HCT116 (cell line): ENCODE measurements around the gene FGD5. TPM values are rescaled to one million over a fixed set of nuclear protein-coding genes. Genes with fewer than 3 reads are reported as not detected.

Experiments
- ATAC-seq: fragments of 200-7000 bp; cut with Tn5 transposase; 2 replicates; pipeline ENCODE4 v1.9.1; 2020; ENCODE audit warnings: mild to moderate bottlenecking, moderate library complexity
- BruUV-seq: library from RNA; stranded (reverse); fragments of 400-500 nt; replicated peaks from 2 replicates; lab custom pipeline; 2021; lab: Mats Ljungman, UMichigan
- CTCF ChIA-PET: fragments of 300-600 bp; sonication (Branson Sonifier 250); formaldehyde crosslinking; loops from one replicate; lab custom pipeline; 2021; ENCODE audit warnings: antibody characterized with exemption; lab: Charles Lee
- POLR2A ChIA-PET: fragments of 300-600, 350-600 bp; sonication (Branson Sonifier 250); formaldehyde crosslinking; loops from one replicate; lab custom pipeline; 2021; ENCODE audit warnings: antibody characterized with exemption; lab: Charles Lee
- RAD21 ChIA-PET, 2 experiments: fragments of 300-600 bp; sonication (Branson Sonifier 250); formaldehyde crosslinking; loops; one replicate each; lab custom pipeline; 2023; ENCODE audit warnings: low total read pairs in 2 of 2; ENCODE audit not compliant: uncharacterized antibody in 2 of 2, unreplicated experiment in 2 of 2, low non-redundant PET in 1 of 2; lab: Charles Lee
- DNase-seq: peaks from one replicate; pipeline ENCODE4 v3.0.0-alpha.2; 2010; ENCODE audit warnings: low read depth, low spot score
- H2AFZ ChIP-seq: fragments of 200-600 bp; shearing (Covaris generic), sonication (generic); 2 replicates; pipeline ENCODE4 v1.6.1; 2017; ENCODE audit warnings: low read depth, mixed run types, mixed read lengths, antibody characterized with exemption, low read length; ENCODE audit not compliant: poor library complexity, severe bottlenecking
- H3K27ac ChIP-seq: 2 replicates; pipeline ENCODE4 v1.5.1; 2012; ENCODE audit warnings: low read depth, low read length
- H3K27me3 ChIP-seq: fragments of 200-600 bp; sonication (generic); 2 replicates; pipeline ENCODE4 v1.6.1; 2016; ENCODE audit warnings: mixed run types, low read length, mixed read lengths; ENCODE audit not compliant: insufficient read depth
- H3K36me3 ChIP-seq, 2 experiments: fragments of 200-500 bp in 1 of 2; fragments of 200-600 bp in 1 of 2; sonication (Bioruptor generic) in 1 of 2; sonication (generic) in 1 of 2; 2 replicates each; pipeline versions ENCODE4 v1.5.1 to v1.6.1; 2014 to 2016; ENCODE audit warnings: low read length in 2 of 2, inconsistent platforms in 1 of 2, mixed read lengths in 1 of 2, mixed run types in 1 of 2; ENCODE audit not compliant: insufficient read depth in 2 of 2, control insufficient read depth in 1 of 2
- H3K4me1 ChIP-seq, 2 experiments: fragments of 200-600 bp in 1 of 2; sonication (generic) in 1 of 2; 2 replicates each; pipeline versions ENCODE4 v1.5.1 to v1.6.1; 2012 to 2017; ENCODE audit warnings: low read length in 2 of 2, inconsistent platforms in 1 of 2, mild to moderate bottlenecking in 1 of 2, mixed read lengths in 1 of 2, mixed run types in 1 of 2, moderate library complexity in 1 of 2; ENCODE audit not compliant: insufficient read depth in 2 of 2, control insufficient read depth in 1 of 2
- H3K4me2 ChIP-seq: fragments of 200-600 bp; sonication (generic); 2 replicates; pipeline ENCODE4 v1.6.1; 2017; ENCODE audit warnings: mixed run types, low read length, mixed read lengths
- H3K4me3 ChIP-seq, 2 experiments: fragments of 200-600 bp in 1 of 2; sonication (generic) in 1 of 2; replicated peaks in 1 of 2; 2 replicates each; pipeline ENCODE4 v1.5.1; 2011 to 2016; ENCODE audit warnings: low read length in 2 of 2, control low read depth in 1 of 2, low read depth in 1 of 2, mild to moderate bottlenecking in 1 of 2, mixed read lengths in 1 of 2, mixed run types in 1 of 2
- H3K79me2 ChIP-seq: fragments of 200-600 bp; sonication (generic); 2 replicates; pipeline ENCODE4 v1.6.1; 2017; ENCODE audit warnings: mild to moderate bottlenecking, mixed run types, low read length, moderate library complexity, mixed read lengths; ENCODE audit not compliant: insufficient read depth
- H3K9ac ChIP-seq: fragments of 200-600 bp; sonication (generic); 2 replicates; pipeline ENCODE4 v1.6.1; 2016; ENCODE audit warnings: low read length, mixed read lengths
- H3K9me2 ChIP-seq: fragments of 200-600 bp; sonication (generic), shearing (Covaris generic); 2 replicates; pipeline ENCODE4 v1.6.1; 2017; ENCODE audit warnings: mixed run types, mild to moderate bottlenecking, moderate library complexity; ENCODE audit not compliant: insufficient read depth
- H3K9me3 ChIP-seq, 2 experiments: fragments of 200-500 bp in 1 of 2; fragments of 200-600 bp in 1 of 2; sonication (Bioruptor generic) in 1 of 2; sonication (generic) in 1 of 2; 2 replicates each; pipeline ENCODE4 v1.6.1; 2014 to 2017; ENCODE audit warnings: low read length in 2 of 2, mixed read lengths in 2 of 2, inconsistent platforms in 1 of 2, low read depth in 1 of 2, mild to moderate bottlenecking in 1 of 2, mixed run types in 1 of 2, moderate library complexity in 1 of 2; ENCODE audit not compliant: control insufficient read depth in 1 of 2, insufficient read depth in 1 of 2
- H4K20me1 ChIP-seq: fragments of 200-600 bp; sonication (generic), shearing (Covaris generic); 2 replicates; pipeline ENCODE4 v1.6.1; 2017; ENCODE audit warnings: mixed run types, mild to moderate bottlenecking, moderate library complexity; ENCODE audit not compliant: insufficient read depth
- CBX3 ChIP-seq: IDR thresholded peaks from 2 replicates; pipeline ENCODE4 v1.6.1; 2012; ENCODE audit warnings: low read depth
- CEBPB ChIP-seq: IDR thresholded peaks from 2 replicates; pipeline ENCODE4 v1.6.1; 2012; ENCODE audit warnings: low read depth
- CTCF ChIP-seq, 3 experiments: fragments of 200-600 bp in 1 of 3; sonication (generic) in 1 of 3; IDR thresholded peaks in 2 of 3; conservative IDR thresholded peaks in 1 of 3; 2 replicates each; pipeline ENCODE4 v1.5.1; 2012 to 2017; ENCODE audit warnings: low read depth in 2 of 3, low read length in 2 of 3, antibody characterized with exemption in 1 of 3, borderline replicate concordance in 1 of 3, control low read depth in 1 of 3, mild to moderate bottlenecking in 1 of 3, mixed read lengths in 1 of 3, mixed run types in 1 of 3, moderate library complexity in 1 of 3; ENCODE audit not compliant: insufficient read depth in 1 of 3
- ELF1 ChIP-seq: IDR thresholded peaks from 2 replicates; pipeline ENCODE4 v1.6.1; 2012; ENCODE audit warnings: low read depth, borderline replicate concordance
- EZH2 ChIP-seq: fragments of 200-600 bp; sonication (generic); IDR thresholded peaks from 2 replicates; pipeline ENCODE4 v1.6.1; 2017; ENCODE audit warnings: antibody characterized with exemption, mixed run types
- MAX ChIP-seq: IDR thresholded peaks from 2 replicates; pipeline ENCODE4 v1.6.1; 2012
- RAD21 ChIP-seq: IDR thresholded peaks from 2 replicates; pipeline ENCODE4 v1.6.1; 2012; ENCODE audit warnings: low read depth, mild to moderate bottlenecking
- SP1 ChIP-seq: IDR thresholded peaks from 2 replicates; pipeline ENCODE4 v1.6.1; 2012; ENCODE audit warnings: low read depth
- SRF ChIP-seq: IDR thresholded peaks from 2 replicates; pipeline ENCODE4 v1.6.1; 2012; ENCODE audit warnings: low read depth
- YY1 ChIP-seq: IDR thresholded peaks from 2 replicates; pipeline ENCODE4 v1.6.1; 2011; ENCODE audit warnings: low read length, low read depth, moderate library complexity, mild to moderate bottlenecking; ENCODE audit not compliant: insufficient replicate concordance; ENCODE audit errors: extremely low read depth
- ZFX ChIP-seq: fragments of 450-650 bp; IDR thresholded peaks from 2 replicates; pipeline ENCODE4 v1.6.1; 2017
- intact Hi-C: fragments of 100-400 bp; cut with micrococcal nuclease; formaldehyde crosslinking; loops from 2 replicates; pipeline ENCODE4 v1.10.0; 2022
- total RNA-seq: library from RNA; stranded (reverse); gene quantifications from one replicate; pipeline ENCODE4 v1.2.1, GENCODE V29; 2021; ENCODE audit not compliant: unreplicated experiment

The FGD5 gene
- total RNA-seq, 1 experiment from 2014 or later: 0.22 TPM

GRCh38 chr3:14785207-14786155 lies 33.3 kb upstream of the FGD5 start:
- Histone ChIP-seq H3K9me2 (no peaks in the 10 kb centered on the region), H3K79me2 (no peaks in the 10 kb centered on the region), H3K4me3 (no peak overlapping the region), H3K9me3 (no peaks in the 10 kb centered on the region), H3K27ac (no peak overlapping the region), H3K9ac (no peak overlapping the region), H3K27me3 (no peaks in the 10 kb centered on the region), H3K4me1 (no peaks in the 10 kb centered on the region), H3K36me3 (no peaks in the 10 kb centered on the region), H4K20me1 (no peaks in the 10 kb centered on the region), H2AFZ (no peak overlapping the region), H3K4me2 (no peak overlapping the region)
- RAD21 ChIA-PET: no interaction called here
- ATAC-seq (no peak), DNase-seq (no peak)
- CTCF ChIA-PET: no interaction called here
- intact Hi-C loops: no loop called here
- TF ChIP-seq CEBPB (no peak), SRF (no peak), CBX3 (no peak), RAD21 (no peak), ELF1 (no peak), EZH2 (no peak)
- POLR2A ChIA-PET: no interaction called here
- BruUV-seq: no TSS peak

DNA sequence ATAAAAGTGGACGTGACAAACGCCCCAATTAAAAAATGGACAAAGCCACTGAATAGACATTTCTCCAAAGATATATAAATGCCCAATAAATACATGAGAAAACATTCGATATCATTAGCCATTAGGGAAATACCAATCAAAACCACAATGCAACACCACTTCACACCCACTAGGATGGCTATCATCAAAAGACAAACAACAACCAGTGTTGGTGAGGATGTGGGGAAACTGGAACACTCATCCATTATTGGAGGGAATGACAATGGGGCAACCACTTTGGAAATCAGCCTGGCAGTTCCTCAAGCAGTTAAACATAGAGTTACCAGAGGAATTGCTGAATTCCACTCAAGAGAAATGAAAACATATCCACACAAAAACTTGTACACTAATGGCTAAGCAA lies 32.4 kb upstream of the FGD5 start:
- Histone ChIP-seq H3K9ac (no peak overlapping the region), H3K9me3 (no peaks in the 10 kb centered on the region), H3K4me3 (no peak overlapping the region), H3K4me2 (no peak overlapping the region), H4K20me1 (no peaks in the 10 kb centered on the region), H3K36me3 (no peaks in the 10 kb centered on the region), H3K9me2 (no peaks in the 10 kb centered on the region), H3K27me3 (no peaks in the 10 kb centered on the region), H2AFZ (no peak overlapping the region), H3K27ac (no peak overlapping the region), H3K4me1 (peaks cover 0 to 4% of the 10 kb centered on the region in 2 experiments; a peak in 1 of 4 replicates), H3K79me2 (no peaks in the 10 kb centered on the region)
- TF ChIP-seq CTCF (IDR thresholded peaks at IDR 0.05 in 2 of 3, conservative IDR thresholded peaks at IDR 0.05 in 1 of 3; ENCODE audit: borderline replicate concordance in 1 of 3, insufficient read depth in 1 of 3, low read depth in 2 of 3, low read length in 2 of 3) (no peak), YY1 (no peak), SP1 (no peak), ZFX (no peak), ELF1 (no peak), RAD21 (no peak), MAX (no peak)
- CTCF ChIA-PET: no interaction called here
- ATAC-seq (no peak), DNase-seq (no peak)
- POLR2A ChIA-PET: no interaction called here
- RAD21 ChIA-PET: no interaction called here
- intact Hi-C loops: no loop called here
- no TSS peak for BruUV-seq
